GM21825 (cell line): ENCODE measurements around the gene SNRNP27.
"Not testable (repeated sequence)": the region's sequence is repeated elsewhere in the genome, so short reads cannot be mapped to it uniquely, and the experiment has no call there.

Source experiments
- ATAC-seq: cut with Tn5 transposase; IDR thresholded peaks from one replicate; pipeline ENCODE4 v1.9.1; 2021; ENCODE audit warnings: mild to moderate bottlenecking, moderate library complexity; ENCODE audit not compliant: unreplicated experiment

Gene SNRNP27

GRCh38 chr2:69893684-69894551 lies at the start of gene SNRNP27:
SNRNP27 (plus strand) TSS chr2:69893956; CDS start chr2:69893985, 29 bp downstream.
- peak; percentile 77 for ATAC-seq

GRCh38 chr2:69843993-69844392 lies 49.8 kb upstream of the SNRNP27 start:
- no peak for ATAC-seq

GRCh38 chr2:69844560-69844959 lies 49.2 kb upstream of the SNRNP27 start:
- no peak for ATAC-seq

- ATAC-seq, result no peak
Observed at GRCh38 chr2:69846182-69847067, 47.3 kb upstream of the SNRNP27 start.

- ATAC-seq, result no peak
Observed at GRCh38 chr2:69847068-69847828, 46.5 kb upstream of the SNRNP27 start.

- no peak for ATAC-seq
Observed at GRCh38 chr2:69848186-69848790, 45.5 kb upstream of the SNRNP27 start.

GRCh38 chr2:69858261-69858660 lies 35.5 kb upstream of the SNRNP27 start:
- ATAC-seq, result no peak

- ATAC-seq, result no peak
Observed at GRCh38 chr2:69863298-69863697, 30.5 kb upstream of the SNRNP27 start.

- ATAC-seq, result no peak
Observed at GRCh38 chr2:69888451-69888850, 5.3 kb upstream of the SNRNP27 start.

- ATAC-seq, result no peak
Observed at GRCh38 chr2:69889302-69889701, 4.5 kb upstream of the SNRNP27 start.

GRCh38 chr2:69890881-69891280 lies 2.9 kb upstream of the SNRNP27 start:
- no peak for ATAC-seq

GRCh38 chr2:69892838-69893424 lies 825 bp upstream of the SNRNP27 start:
- not testable (repeated sequence) for ATAC-seq

GRCh38 chr2:69894737-69895136 lies 981 bp downstream of the SNRNP27 start:
- not testable (repeated sequence) for ATAC-seq

- ATAC-seq, result no peak
Observed at GRCh38 chr2:69902213-69902922, 8.6 kb downstream of the SNRNP27 start.

- ATAC-seq, result no peak
Observed at GRCh38 chr2:69907216-69907615, 13.5 kb downstream of the SNRNP27 start.

- ATAC-seq, result no peak
Observed at GRCh38 chr2:69911985-69912563, 18.3 kb downstream of the SNRNP27 start.

GRCh38 chr2:69914164-69914949 lies 20.6 kb downstream of the SNRNP27 start:
- peak; percentile 87 for ATAC-seq
